Ureter (tissue), 1 donor: Measurements from ENCODE around the gene CD276. TPM values are rescaled to one million over a fixed set of nuclear protein-coding genes. Genes with fewer than 3 reads are reported as not detected.

Experiments used
- total RNA-seq: library from RNA; stranded (reverse); gene quantifications from one replicate; pipeline ENCODE4 v1.2.4, GENCODE V29; 2023
- donor health status: DM: yes; HTN: yes; CAD: no.

CD276 gene
- total RNA-seq, 1 donor from 2014 or later = 26.9 TPM

Other genes with a start within 250 kb of the CD276 start
- not detected for gene REC114, start 241.2 kb upstream of the CD276 start, total RNA-seq
- 135 TPM for gene NPTN, start 51.0 kb upstream of the CD276 start, total RNA-seq
- 8.1 TPM for gene INSYN1, start 69.0 kb downstream of the CD276 start, total RNA-seq
- gene TBC1D21, start 189.2 kb downstream of the CD276 start, total RNA-seq = not detected
- 30.9 TPM for gene LOXL1, start 242.1 kb downstream of the CD276 start, total RNA-seq